Sigmoid colon (tissue), 7 donors: ENCODE measurements around the gene TRAF3IP1. TPM values are rescaled to one million over a fixed set of nuclear protein-coding genes. Genes with fewer than 3 reads are reported as not detected.

Source experiments
- DNase-seq: peaks from one replicate; pipeline ENCODE4 v3.0.0-alpha.2; 2019
- H3K27ac ChIP-seq, 4 donors: fragments of 200-600 bp; sonication (generic); one replicate each; pipeline ENCODE4 v1.5.1; 2016 to 2019; ENCODE audit warnings: mild to moderate bottlenecking in 1 of 4
- H3K27me3 ChIP-seq, 3 donors: fragments of 200-600 bp; sonication (generic); one replicate each; pipeline ENCODE4 v1.5.1; 2019; ENCODE audit warnings: mild to moderate bottlenecking in 1 of 3
- H3K36me3 ChIP-seq, 4 donors: fragments of 200-600 bp; sonication (generic); one replicate each; pipeline ENCODE4 v1.5.1; 2016 to 2019
- H3K4me1 ChIP-seq, 4 donors: fragments of 200-600 bp; sonication (generic); one replicate each; pipeline ENCODE4 v1.5.1; 2017 to 2019
- H3K4me3 ChIP-seq, 4 donors: fragments of 200-600 bp; sonication (generic); one replicate each; pipeline ENCODE4 v1.5.1; 2017 to 2019; ENCODE audit warnings: mild to moderate bottlenecking in 2 of 4, moderate library complexity in 1 of 4
- H3K9me3 ChIP-seq, 4 donors: fragments of 200-600 bp in 3 of 4; sonication (generic) in 3 of 4; one replicate each; pipeline versions ENCODE4 v1.5.1 to v1.6.1; 2013 to 2019
- CTCF ChIP-seq, 4 experiments: fragments of 450-650 bp in 3 of 4; fragments of 200-600 bp in 1 of 4; IDR thresholded peaks; one replicate each; pipeline ENCODE4 v1.5.1; 2016 to 2019; ENCODE audit warnings: antibody characterized with exemption in 4 of 4, mild to moderate bottlenecking in 3 of 4, moderate library complexity in 2 of 4
- EP300 ChIP-seq, 4 donors: sonication (generic); formaldehyde crosslinking; IDR thresholded peaks; one replicate each; pipeline ENCODE4 v1.6.1; 2017; ENCODE audit warnings: antibody characterized with exemption in 4 of 4
- POLR2A ChIP-seq, 2 donors: fragments of 450-650 bp; IDR thresholded peaks; one replicate each; pipeline ENCODE4 v1.6.1; 2016; ENCODE audit warnings: antibody characterized with exemption in 2 of 2, mild to moderate bottlenecking in 2 of 2, moderate library complexity in 2 of 2
- POLR2AphosphoS5 ChIP-seq, 4 donors: sonication (generic); formaldehyde crosslinking; IDR thresholded peaks; one replicate each; pipeline ENCODE4 v1.6.1; 2017; ENCODE audit warnings: antibody characterized with exemption in 4 of 4
- WGBS, 2 donors: extraction: QIAGEN DNeasy Blood & Tissue Kit; methylation state at CpG; one replicate each; pipeline ENCODE4 v1.1.7; 2013; 5-methylcytosine and 5-hydroxymethylcytosine counted together
- intact Hi-C: fragments of 100-400 bp; cut with DNase I; formaldehyde crosslinking; loops from one replicate; pipeline ENCODE4 v1.15.1; 2023
- polyA plus RNA-seq, 3 donors: library from polyadenylated mRNA; stranded (reverse); fragments of 200-250 nt; gene quantifications; one replicate each; pipeline ENCODE4 v1.2.3, GENCODE V29; 2013
- total RNA-seq, 4 donors: library from RNA; depleted of rRNA; stranded (reverse); fragments of >200 nt; gene quantifications; one replicate each; pipeline ENCODE4 v1.1.0, GENCODE V29; 2016
- donor health status: healthy with polysubstance abuse.
- donor health status: Bipolar disorder and iron deficiency.
- donor health status: healthy.

TRAF3IP1 gene
- total and polyA plus RNA-seq, 7 donors = 6.9 to 20.8 (median 17.5) TPM

- 97% methylated on average over 20 of the region's 20 CpGs for whole genome bisulfite sequencing, 2 donors
- DNase-seq = no peak
- Histone ChIP-seq H3K36me3 (peaks cover 0 to 64% (median 28%) of the 10 kb centered on the region in 4 donors), H3K4me3 (no peak overlapping the region), H3K27me3 (no peaks in the 10 kb centered on the region), H3K9me3 (no peaks in the 10 kb centered on the region), H3K27ac (no peak overlapping the region), H3K4me1 (peaks cover 0 to 13% (median 2%) of the 10 kb centered on the region in 4 donors)
- intact Hi-C loops = no loop called here
- TF ChIP-seq CTCF (IDR thresholded peaks at IDR 0.05) = no peak
- no peak for TF ChIP-seq POLR2AphosphoS5 (IDR thresholded peaks at IDR 0.05)
- TF ChIP-seq EP300 (IDR thresholded peaks at IDR 0.05) = no peak
- TF ChIP-seq POLR2A (IDR thresholded peaks at IDR 0.05) = no peak
These were observed 115.4 kb downstream of the TRAF3IP1 start for GRCh38 chr2:238435752-238436096.

GRCh38 chr2:238438856-238439849 lies 118.8 kb downstream of the TRAF3IP1 start:
- H3K4me3 ChIP-seq = no peak overlapping the region
- H3K4me1 ChIP-seq = peaks cover 0 to 29% (median 12%) of the 10 kb centered on the region in 4 donors
- intact Hi-C loops = no loop called here
- no peaks in the 10 kb centered on the region for H3K9me3 ChIP-seq
- 78 to 84% methylated on average over 24 of the region's 24 CpGs for WGBS, 2 donors
- peaks cover 0 to 55% (median 25%) of the 10 kb centered on the region in 4 donors for H3K36me3 ChIP-seq
- H3K27me3 ChIP-seq = no peaks in the 10 kb centered on the region
- no peak for DNase-seq
- no peak for TF ChIP-seq EP300 (IDR thresholded peaks at IDR 0.05)
- peak in 1 of 4 donors; percentile 43 for TF ChIP-seq POLR2AphosphoS5 (IDR thresholded peaks at IDR 0.05)
- peak overlapping the region in 3 of 4 donors; percentile 24 to 34 (median 33) for H3K27ac ChIP-seq

GRCh38 chr2:238439917-238440316 lies 119.6 kb downstream of the TRAF3IP1 start:
- peaks cover 0 to 29% (median 12%) of the 10 kb centered on the region in 4 donors for H3K4me1 ChIP-seq

GRCh38 chr2:238440331-238440730 lies 120.0 kb downstream of the TRAF3IP1 start:
- peaks cover 0 to 29% (median 12%) of the 10 kb centered on the region in 4 donors for H3K4me1 ChIP-seq
- TF ChIP-seq CTCF (IDR thresholded peaks at IDR 0.05) (no peak), POLR2AphosphoS5 (IDR thresholded peaks at IDR 0.05) (no peak), EP300 (IDR thresholded peaks at IDR 0.05) (no peak), POLR2A (IDR thresholded peaks at IDR 0.05) (no peak)
- peaks cover 1 to 55% (median 22%) of the 10 kb centered on the region in 4 donors for H3K36me3 ChIP-seq
- DNase-seq = no peak
- no peaks in the 10 kb centered on the region for H3K27me3 ChIP-seq
- intact Hi-C loops = no loop called here
- H3K4me3 ChIP-seq = no peak overlapping the region
- H3K9me3 ChIP-seq = no peaks in the 10 kb centered on the region
- 81 to 85% methylated on average over 4 of the region's 4 CpGs for WGBS, 2 donors
- no peak overlapping the region for H3K27ac ChIP-seq

More at GRCh38 chr2:238439917-238440316, 119.6 kb downstream of the TRAF3IP1 start:
- H3K4me3 ChIP-seq = no peak overlapping the region
- peak overlapping the region in 1 of 4 donors; percentile 24 for H3K27ac ChIP-seq
- no peaks in the 10 kb centered on the region for H3K27me3 ChIP-seq
- H3K9me3 ChIP-seq = no peaks in the 10 kb centered on the region
- peaks cover 0 to 55% (median 22%) of the 10 kb centered on the region in 4 donors for H3K36me3 ChIP-seq
- no peak for TF ChIP-seq POLR2A (IDR thresholded peaks at IDR 0.05)
- TF ChIP-seq CTCF (IDR thresholded peaks at IDR 0.05) = no peak
- DNase-seq = no peak
- WGBS, 2 donors = 87 to 88% methylated on average over 2 of the region's 2 CpGs
- intact Hi-C loops = no loop called here

DNA sequence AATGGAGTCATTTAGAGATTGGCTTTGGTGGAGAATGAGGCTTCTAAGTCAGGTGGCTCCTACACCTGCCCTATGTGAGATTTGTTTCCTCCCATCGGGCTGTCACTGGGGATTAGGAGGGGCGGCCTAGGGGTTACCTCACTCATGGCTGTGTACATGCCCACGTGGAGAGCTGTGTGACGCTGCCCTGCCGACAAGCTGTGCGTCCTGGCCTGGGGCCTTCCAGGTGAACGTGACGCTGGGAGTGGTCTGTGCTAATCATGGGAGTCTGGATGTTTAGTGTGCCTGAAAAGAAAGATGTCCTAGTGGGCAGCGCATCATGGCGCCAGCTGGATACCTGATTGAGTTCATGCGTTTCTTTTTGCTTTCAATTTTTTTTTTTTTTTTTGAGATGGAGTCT lies 120.4 kb downstream of the TRAF3IP1 start:
- WGBS, 2 donors = 95 to 97% methylated on average over 11 of the region's 11 CpGs
- Histone ChIP-seq H3K4me1 (peaks cover 0 to 29% (median 12%) of the 10 kb centered on the region in 4 donors), H3K9me3 (no peaks in the 10 kb centered on the region), H3K36me3 (peaks cover 6 to 55% (median 22%) of the 10 kb centered on the region in 4 donors), H3K4me3 (no peak overlapping the region), H3K27me3 (no peaks in the 10 kb centered on the region), H3K27ac (no peak overlapping the region)
- TF ChIP-seq POLR2AphosphoS5 (IDR thresholded peaks at IDR 0.05) (no peak), CTCF (IDR thresholded peaks at IDR 0.05) (no peak), POLR2A (IDR thresholded peaks at IDR 0.05) (no peak), EP300 (IDR thresholded peaks at IDR 0.05) (no peak)
- DNase-seq = no peak
- intact Hi-C loops = no loop called here
